Lower leg skin (tissue), 3 donors: ENCODE measurements around the gene TYW1B.
"Not testable (repeated sequence)": the region's sequence is repeated elsewhere in the genome, so short reads cannot be mapped to it uniquely, and the experiment has no call there.

Experiments used
- CTCF ChIP-seq, 3 donors: fragments of 450-650 bp; IDR thresholded peaks; one replicate each; pipeline ENCODE4 v1.5.1; 2016; ENCODE audit warnings: antibody characterized with exemption in 3 of 3, mild to moderate bottlenecking in 3 of 3, moderate library complexity in 2 of 3
- POLR2A ChIP-seq, 2 donors: fragments of 450-650 bp; IDR thresholded peaks; one replicate each; pipeline ENCODE4 v1.6.1; 2016 to 2017; ENCODE audit warnings: antibody characterized with exemption in 2 of 2, mild to moderate bottlenecking in 1 of 2, moderate library complexity in 1 of 2

- TF ChIP-seq CTCF, POLR2A (IDR thresholded peaks at IDR 0.05): not testable (repeated sequence)
These were observed 297.0 kb downstream of the TYW1B start for GRCh38 chr7:72531048-72531447.
